ENCODE data around the gene RGS19. TPM values are rescaled to one million over a fixed set of nuclear protein-coding genes. Genes with fewer than 3 reads are reported as not detected.

The RGS19 gene
- polyA plus RNA-seq, 1 of the 3 experiments (the other 2 are of a cell fraction): 20.5 TPM

GRCh38 chr20:64030371-64031134 lies 48.8 kb downstream of the RGS19 start:
- H3K36me3 ChIP-seq (replicated peaks in 1 of 2; ENCODE audit: control insufficient read depth in 1 of 2, insufficient read depth in 2 of 2, low read length in 1 of 2): peaks cover 14 to 68% of the 10 kb centered on the region in 2 experiments
- no peaks in the 10 kb centered on the region for H3K79me2 ChIP-seq (ENCODE audit: insufficient read depth)
- H3K9me2 ChIP-seq: no peaks in the 10 kb centered on the region
- 91% methylated on average over 11 of the region's 20 CpGs for WGBS (ENCODE audit: low lambda C conversion rate)
- CTCF ChIA-PET: interaction anchor here (1.1 kb wide), 1 partner anchor 8 kb away, joined by 7 read pairs; no protein-coding TSS in a partner anchor
- no peak overlapping the region for H3K27ac ChIP-seq (ENCODE audit: low read depth in 2 of 2, low read length in 1 of 2)
- H3K9me3 ChIP-seq: no peaks in the 10 kb centered on the region
- no peak overlapping the region for H3K4me2 ChIP-seq
- H3K9ac ChIP-seq: no peak overlapping the region
- no peaks in the 10 kb centered on the region for H3K27me3 ChIP-seq (ENCODE audit: insufficient read depth)
- H3K4me3 ChIP-seq (ENCODE audit: low read depth in 2 of 2, low read length in 1 of 2): no peak overlapping the region
- DNase-seq: no peak
- 0 out of 2 replicates have a peak, but pooled peaks cover 2% of the 10 kb centered on the region for H4K20me1 ChIP-seq (ENCODE audit: insufficient read depth)
- TF ChIP-seq, protein P1, sequence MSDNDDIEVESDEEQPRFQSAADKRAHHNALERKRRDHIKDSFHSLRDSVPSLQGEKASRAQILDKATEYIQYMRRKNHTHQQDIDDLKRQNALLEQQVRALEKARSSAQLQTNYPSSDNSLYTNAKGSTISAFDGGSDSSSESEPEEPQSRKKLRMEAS (IDR thresholded peaks at IDR 0.05; ENCODE audit: low read depth): no peak
- TF ChIP-seq, protein P2, sequence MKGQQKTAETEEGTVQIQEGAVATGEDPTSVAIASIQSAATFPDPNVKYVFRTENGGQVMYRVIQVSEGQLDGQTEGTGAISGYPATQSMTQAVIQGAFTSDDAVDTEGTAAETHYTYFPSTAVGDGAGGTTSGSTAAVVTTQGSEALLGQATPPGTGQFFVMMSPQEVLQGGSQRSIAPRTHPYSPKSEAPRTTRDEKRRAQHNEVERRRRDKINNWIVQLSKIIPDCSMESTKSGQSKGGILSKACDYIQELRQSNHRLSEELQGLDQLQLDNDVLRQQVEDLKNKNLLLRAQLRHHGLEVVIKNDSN (IDR thresholded peaks at IDR 0.05; ENCODE audit: borderline replicate concordance, low read depth): no peak
- TF ChIP-seq EP300 (IDR thresholded peaks at IDR 0.05; ENCODE audit: borderline replicate concordance in 1 of 2, low read depth in 1 of 2, low read length in 1 of 2) (no peak), EZH2phosphoT487 (IDR thresholded peaks at IDR 0.05; ENCODE audit: borderline replicate concordance, low read depth) (no peak), SIN3A (IDR thresholded peaks at IDR 0.05; ENCODE audit: borderline replicate concordance, low read depth, low read length) (no peak)
- TF ChIP-seq, protein P3, sequence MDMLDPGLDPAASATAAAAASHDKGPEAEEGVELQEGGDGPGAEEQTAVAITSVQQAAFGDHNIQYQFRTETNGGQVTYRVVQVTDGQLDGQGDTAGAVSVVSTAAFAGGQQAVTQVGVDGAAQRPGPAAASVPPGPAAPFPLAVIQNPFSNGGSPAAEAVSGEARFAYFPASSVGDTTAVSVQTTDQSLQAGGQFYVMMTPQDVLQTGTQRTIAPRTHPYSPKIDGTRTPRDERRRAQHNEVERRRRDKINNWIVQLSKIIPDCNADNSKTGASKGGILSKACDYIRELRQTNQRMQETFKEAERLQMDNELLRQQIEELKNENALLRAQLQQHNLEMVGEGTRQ (IDR thresholded peaks at IDR 0.05; ENCODE audit: borderline replicate concordance, low read depth, low read length): no peak
- H3F3A ChIP-seq (replicated peaks; ENCODE audit: insufficient read depth): no peaks in the 10 kb centered on the region
- H3K4me1 ChIP-seq (ENCODE audit: control insufficient read depth in 1 of 2, insufficient read depth in 2 of 2, low read depth in 1 of 2, low read length in 1 of 2): peaks cover 0 to 17% of the 10 kb centered on the region in 2 experiments; a peak in 1 of 4 replicates
- POLR2A ChIA-PET: no interaction called here
- H2AFZ ChIP-seq (ENCODE audit: low read depth): no peak overlapping the region

DNA sequence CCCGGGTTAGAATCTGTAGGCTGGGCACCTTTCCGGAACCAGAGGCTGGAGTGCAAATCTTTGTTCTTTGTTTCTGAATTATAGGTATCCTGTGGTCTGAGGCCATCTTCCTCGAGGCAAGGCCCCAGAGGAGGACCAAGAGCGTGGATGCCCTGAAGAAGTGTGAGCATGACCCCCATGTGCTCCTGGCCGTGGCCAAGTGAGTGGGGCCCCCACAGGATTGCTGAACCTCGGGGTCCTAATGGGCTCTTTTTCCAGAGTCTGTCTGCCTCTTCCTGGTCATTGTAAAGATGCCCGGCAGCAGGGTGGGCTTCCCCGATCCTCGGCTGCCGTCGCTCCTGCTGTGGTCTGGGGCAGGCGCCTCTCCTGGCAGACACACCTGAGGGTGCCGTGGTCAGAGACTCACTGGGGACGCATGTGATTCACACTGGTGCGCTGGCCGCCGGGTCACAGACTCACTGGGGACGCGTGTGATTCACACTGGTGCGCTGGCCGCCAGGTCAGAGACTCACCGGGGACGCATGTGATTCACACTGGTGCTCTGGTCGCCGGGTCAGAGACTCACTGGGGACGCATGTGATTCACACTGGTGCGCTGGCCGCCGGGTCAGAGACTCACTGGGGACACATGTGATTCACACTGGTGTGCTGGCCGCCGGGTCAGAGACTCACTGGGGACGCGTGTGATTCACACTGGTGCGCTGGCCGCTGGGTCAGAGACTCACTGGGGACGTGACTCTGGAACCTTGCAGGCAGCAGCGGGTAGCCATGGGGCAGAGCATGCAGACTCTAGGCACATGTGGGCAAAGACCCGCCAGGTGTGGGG lies 49.8 kb downstream of the RGS19 start:
- peaks cover 17 to 70% of the 10 kb centered on the region in 2 experiments for H3K36me3 ChIP-seq (replicated peaks in 1 of 2; ENCODE audit: control insufficient read depth in 1 of 2, insufficient read depth in 2 of 2, low read length in 1 of 2)
- no peaks in the 10 kb centered on the region for H3K79me2 ChIP-seq (ENCODE audit: insufficient read depth)
- H4K20me1 ChIP-seq (ENCODE audit: insufficient read depth): 0 out of 2 replicates have a peak, but pooled peaks cover 2% of the 10 kb centered on the region
- no peak overlapping the region for H3K27ac ChIP-seq (ENCODE audit: low read depth in 2 of 2, low read length in 1 of 2)
- H3K4me3 ChIP-seq (ENCODE audit: low read depth in 2 of 2, low read length in 1 of 2): no peak overlapping the region
- no peaks in the 10 kb centered on the region for H3K9me2 ChIP-seq
- H3F3A ChIP-seq (replicated peaks; ENCODE audit: insufficient read depth): no peaks in the 10 kb centered on the region
- no peak for DNase-seq
- H3K4me2 ChIP-seq: no peak overlapping the region
- no peaks in the 10 kb centered on the region for H3K9me3 ChIP-seq
- WGBS (ENCODE audit: low lambda C conversion rate): 97% methylated on average over 15 of the region's 38 CpGs
- TF ChIP-seq RAD21 (IDR thresholded peaks at IDR 0.05; ENCODE audit: low read length): no peak
- TF ChIP-seq, protein P2 (IDR thresholded peaks at IDR 0.05; ENCODE audit: borderline replicate concordance, low read depth): no peak
- TF ChIP-seq TEAD4 (IDR thresholded peaks at IDR 0.05; ENCODE audit: borderline replicate concordance, insufficient read depth): no peak
- no peak for TF ChIP-seq CHD2 (IDR thresholded peaks at IDR 0.05; ENCODE audit: low read length, partially characterized antibody)
- TF ChIP-seq FOXJ3 (CRISPR knock-in tag; IDR thresholded peaks at IDR 0.05): no peak
- TF ChIP-seq, protein P4, sequence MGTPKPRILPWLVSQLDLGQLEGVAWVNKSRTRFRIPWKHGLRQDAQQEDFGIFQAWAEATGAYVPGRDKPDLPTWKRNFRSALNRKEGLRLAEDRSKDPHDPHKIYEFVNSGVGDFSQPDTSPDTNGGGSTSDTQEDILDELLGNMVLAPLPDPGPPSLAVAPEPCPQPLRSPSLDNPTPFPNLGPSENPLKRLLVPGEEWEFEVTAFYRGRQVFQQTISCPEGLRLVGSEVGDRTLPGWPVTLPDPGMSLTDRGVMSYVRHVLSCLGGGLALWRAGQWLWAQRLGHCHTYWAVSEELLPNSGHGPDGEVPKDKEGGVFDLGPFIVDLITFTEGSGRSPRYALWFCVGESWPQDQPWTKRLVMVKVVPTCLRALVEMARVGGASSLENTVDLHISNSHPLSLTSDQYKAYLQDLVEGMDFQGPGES (IDR thresholded peaks at IDR 0.05; ENCODE audit: low read depth, low read length): no peak
- TF ChIP-seq MXI1 (IDR thresholded peaks at IDR 0.05; ENCODE audit: low read depth, low read length): no peak
- no peak for TF ChIP-seq SMC3 (IDR thresholded peaks at IDR 0.05; ENCODE audit: low read depth, low read length)
- TF ChIP-seq SIN3A (IDR thresholded peaks at IDR 0.05; ENCODE audit: borderline replicate concordance, low read depth, low read length): no peak
- CTCF ChIA-PET: interaction anchor here (1.1 to 5.7 kb wide), 2 partner anchors 9 to 10 kb away, joined by 7 to 74 read pairs; no protein-coding TSS in a partner anchor
- H3K9ac ChIP-seq: no peak overlapping the region
- H3K4me1 ChIP-seq (ENCODE audit: control insufficient read depth in 1 of 2, insufficient read depth in 2 of 2, low read depth in 1 of 2, low read length in 1 of 2): peaks cover 0 to 28% of the 10 kb centered on the region in 2 experiments; a peak in 1 of 4 replicates
- POLR2A ChIA-PET: no interaction called here
- H2AFZ ChIP-seq (ENCODE audit: low read depth): no peak overlapping the region
- H3K27me3 ChIP-seq (ENCODE audit: insufficient read depth): no peaks in the 10 kb centered on the region

Data from SK-N-SH (cell line).